Body of pancreas (tissue), 4 donors: ENCODE measurements around the gene DCUN1D5.

Experiments used
- POLR2A ChIP-seq, 3 donors: fragments of 450-650 bp; IDR thresholded peaks; one replicate each; pipeline ENCODE4 v1.6.1; 2016; ENCODE audit warnings: antibody characterized with exemption in 3 of 3, mild to moderate bottlenecking in 2 of 3
- TF ChIP-seq, protein P1 (sequence below), 7 experiments: fragments of 450-650 bp in 4 of 7; fragments of 200-600 bp in 3 of 7; sonication (generic) in 3 of 7; IDR thresholded peaks; one replicate each; pipeline ENCODE4 v1.5.1; 2016 to 2019; ENCODE audit warnings: antibody characterized with exemption in 7 of 7

DNA sequence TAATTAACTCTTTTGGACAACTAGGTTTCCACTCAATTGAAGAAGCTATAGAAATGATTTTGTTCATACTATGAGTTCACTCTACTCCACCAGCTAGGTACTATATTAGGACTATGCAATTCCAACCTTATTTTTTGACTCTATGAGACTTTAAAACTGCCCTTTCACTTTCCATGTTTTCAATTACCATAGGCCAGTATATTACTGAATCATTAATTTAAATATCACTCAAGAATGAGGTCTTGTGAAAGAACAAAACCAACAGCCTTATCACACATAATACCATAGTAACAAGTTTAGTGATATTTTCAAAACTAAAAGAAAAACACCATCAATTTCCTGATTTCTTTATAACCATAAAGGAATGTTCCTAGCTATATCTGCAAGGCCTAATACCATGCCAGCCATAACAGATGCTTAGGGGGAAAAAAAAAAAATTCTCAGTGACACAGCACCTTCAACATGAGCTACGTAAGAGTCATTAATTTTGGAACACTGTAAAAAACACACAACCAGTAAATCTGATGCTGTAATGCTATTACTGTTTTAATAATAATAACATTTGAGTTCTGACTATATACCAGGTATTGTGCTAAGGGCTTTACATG, 6.1 kb downstream of the DCUN1D5 start:
- TF ChIP-seq, protein P1, sequence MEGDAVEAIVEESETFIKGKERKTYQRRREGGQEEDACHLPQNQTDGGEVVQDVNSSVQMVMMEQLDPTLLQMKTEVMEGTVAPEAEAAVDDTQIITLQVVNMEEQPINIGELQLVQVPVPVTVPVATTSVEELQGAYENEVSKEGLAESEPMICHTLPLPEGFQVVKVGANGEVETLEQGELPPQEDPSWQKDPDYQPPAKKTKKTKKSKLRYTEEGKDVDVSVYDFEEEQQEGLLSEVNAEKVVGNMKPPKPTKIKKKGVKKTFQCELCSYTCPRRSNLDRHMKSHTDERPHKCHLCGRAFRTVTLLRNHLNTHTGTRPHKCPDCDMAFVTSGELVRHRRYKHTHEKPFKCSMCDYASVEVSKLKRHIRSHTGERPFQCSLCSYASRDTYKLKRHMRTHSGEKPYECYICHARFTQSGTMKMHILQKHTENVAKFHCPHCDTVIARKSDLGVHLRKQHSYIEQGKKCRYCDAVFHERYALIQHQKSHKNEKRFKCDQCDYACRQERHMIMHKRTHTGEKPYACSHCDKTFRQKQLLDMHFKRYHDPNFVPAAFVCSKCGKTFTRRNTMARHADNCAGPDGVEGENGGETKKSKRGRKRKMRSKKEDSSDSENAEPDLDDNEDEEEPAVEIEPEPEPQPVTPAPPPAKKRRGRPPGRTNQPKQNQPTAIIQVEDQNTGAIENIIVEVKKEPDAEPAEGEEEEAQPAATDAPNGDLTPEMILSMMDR (IDR thresholded peaks at IDR 0.05), result no peak
- no peak for TF ChIP-seq POLR2A (IDR thresholded peaks at IDR 0.05)
